Hematopoietic multipotent progenitor cell treated with erythropoietin and hydrocortisone succinate and interleukin-3 and kit ligand, for 4 days (in vitro differentiated cells): ENCODE measurements around the gene NPAS3.
A peak's percentile ranks its signal among the peaks of the same experiment; 100 is the strongest.
"Not testable (repeated sequence)": the region's sequence is repeated elsewhere in the genome, so short reads cannot be mapped to it uniquely, and the experiment has no call there.

Experiments
- DNase-seq: peaks from one replicate; pipeline ENCODE4 v3.0.0-alpha.2; 2015

NPAS3 gene

GRCh38 chr14:33088274-33088673 lies 149.6 kb downstream of the NPAS3 start:
- not testable (repeated sequence) for DNase-seq

- DNase-seq, result no peak
These were observed 159.3 kb downstream of the NPAS3 start for GRCh38 chr14:33098016-33098415.

GRCh38 chr14:33103489-33103888 lies 164.8 kb downstream of the NPAS3 start:
- no peak for DNase-seq

GRCh38 chr14:33103966-33104365 lies 165.3 kb downstream of the NPAS3 start:
- DNase-seq, result no peak

- DNase-seq, result no peak
These were observed 172.2 kb downstream of the NPAS3 start for GRCh38 chr14:33110737-33111443.

- DNase-seq, result no peak
These were observed 175.7 kb downstream of the NPAS3 start for GRCh38 chr14:33114331-33114730.

- no peak for DNase-seq
These were observed 180.0 kb downstream of the NPAS3 start for GRCh38 chr14:33118668-33119067.

- DNase-seq, result no peak
These were observed 181.7 kb downstream of the NPAS3 start for GRCh38 chr14:33120341-33120740.

GRCh38 chr14:33120966-33121365 lies 182.3 kb downstream of the NPAS3 start:
- DNase-seq, result no peak

- peak; percentile 4 for DNase-seq
These were observed 184.6 kb downstream of the NPAS3 start for GRCh38 chr14:33123281-33123680.

- DNase-seq, result no peak
These were observed 187.8 kb downstream of the NPAS3 start for GRCh38 chr14:33126433-33126832.

GRCh38 chr14:33127531-33127930 lies 188.9 kb downstream of the NPAS3 start:
- DNase-seq, result no peak

GRCh38 chr14:33131801-33132200 lies 193.1 kb downstream of the NPAS3 start:
- no peak for DNase-seq

GRCh38 chr14:33134162-33134561 lies 195.5 kb downstream of the NPAS3 start:
- no peak for DNase-seq

- no peak for DNase-seq
These were observed 196.3 kb downstream of the NPAS3 start for GRCh38 chr14:33134975-33135374.

GRCh38 chr14:33150666-33151428 lies 212.2 kb downstream of the NPAS3 start:
- no peak for DNase-seq

GRCh38 chr14:33163109-33163508 lies 224.4 kb downstream of the NPAS3 start:
- DNase-seq, result no peak

GRCh38 chr14:33163600-33163999 lies 224.9 kb downstream of the NPAS3 start:
- DNase-seq, result no peak

GRCh38 chr14:33165144-33165925 lies 226.7 kb downstream of the NPAS3 start:
- DNase-seq, result peak; percentile 20

GRCh38 chr14:33165926-33166289 lies 227.2 kb downstream of the NPAS3 start:
- no peak for DNase-seq

- no peak for DNase-seq
These were observed 237.3 kb downstream of the NPAS3 start for GRCh38 chr14:33175951-33176350.

GRCh38 chr14:33184587-33184986 lies 245.9 kb downstream of the NPAS3 start:
- peak; percentile 30 for DNase-seq

- no peak for DNase-seq
These were observed 248.0 kb downstream of the NPAS3 start for GRCh38 chr14:33186656-33187055.

GRCh38 chr14:33188880-33189279 lies 250.2 kb downstream of the NPAS3 start:
- DNase-seq, result no peak
